SW 1271 (cell line): ENCODE data around the gene APRT.

Source experiments
- DNase-seq, 2 experiments: peaks; one replicate each; lab custom pipeline; 2025; lab: John Stamatoyannopoulos, UW

The APRT gene

DNA sequence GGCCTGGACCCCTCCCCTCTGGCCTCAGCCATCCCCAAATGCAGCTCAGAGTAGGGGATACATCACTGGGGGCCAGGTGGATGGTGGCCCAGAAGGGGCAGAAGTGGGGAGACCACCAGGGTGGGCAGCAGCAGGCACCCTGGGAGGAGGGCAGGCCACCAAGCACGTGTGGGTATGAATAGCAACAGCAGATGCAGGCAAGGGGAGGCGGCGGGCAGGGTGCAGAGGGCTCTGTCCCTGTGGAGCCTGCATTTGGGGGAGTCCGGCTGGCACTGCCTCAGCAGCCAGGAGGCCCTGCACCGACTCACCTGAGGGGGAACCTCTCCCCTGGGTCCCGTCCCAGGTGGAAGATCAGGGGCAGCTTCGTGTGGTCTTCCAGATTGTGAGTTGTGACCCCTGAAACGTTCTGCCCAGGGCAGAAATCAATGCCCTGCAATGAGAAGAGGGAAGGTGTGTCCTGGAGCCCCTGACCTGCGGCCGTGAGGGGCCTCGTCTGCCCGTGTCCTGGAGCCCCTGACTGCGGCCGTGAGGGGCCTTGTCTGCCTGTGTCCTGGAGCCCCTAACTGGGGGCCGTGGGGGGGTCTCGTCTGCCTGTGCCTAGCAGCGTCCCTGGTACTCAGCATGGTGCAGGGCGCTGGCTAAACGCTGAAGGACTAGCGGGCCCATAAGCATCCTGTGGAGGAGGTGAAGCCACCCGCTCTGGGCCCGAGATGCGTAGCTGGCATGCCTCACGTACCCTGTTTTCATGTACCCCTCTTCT, 10.7 kb upstream of the APRT start:
- DNase-seq, result no peak

GRCh38 chr16:88821168-88821850, 9.6 kb upstream of the APRT start:
- no peak for DNase-seq

- no peak for DNase-seq
Measured at GRCh38 chr16:88820385-88821025, 8.8 kb upstream of the APRT start.

DNA sequence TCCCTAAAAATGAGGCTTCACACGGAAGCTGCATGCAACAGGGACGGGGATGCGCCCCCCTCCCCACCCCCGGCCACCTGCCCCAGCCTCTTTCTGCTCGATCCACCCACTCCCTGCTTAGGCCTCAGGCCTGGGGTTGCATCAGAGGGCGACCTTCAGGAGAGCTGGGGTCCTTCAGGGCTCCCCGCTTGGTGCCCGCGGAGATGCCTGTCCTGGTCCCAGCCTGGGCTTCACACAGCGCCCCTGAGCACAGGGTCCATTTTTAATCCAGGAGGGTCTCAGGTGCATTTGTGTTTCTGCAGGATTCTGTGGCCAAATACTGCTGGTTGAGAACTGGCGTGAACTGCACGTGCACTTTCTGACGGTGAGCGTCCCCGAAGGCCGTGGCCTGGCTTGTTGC, 7.4 kb upstream of the APRT start:
- DNase-seq, result no peak

GRCh38 chr16:88818575-88818874, 6.8 kb upstream of the APRT start:
- DNase-seq, result no peak

GRCh38 chr16:88817785-88818574, 6.3 kb upstream of the APRT start:
- no peak for DNase-seq

- DNase-seq, result no peak
Measured at GRCh38 chr16:88816736-88817535, 5.2 kb upstream of the APRT start.

DNA sequence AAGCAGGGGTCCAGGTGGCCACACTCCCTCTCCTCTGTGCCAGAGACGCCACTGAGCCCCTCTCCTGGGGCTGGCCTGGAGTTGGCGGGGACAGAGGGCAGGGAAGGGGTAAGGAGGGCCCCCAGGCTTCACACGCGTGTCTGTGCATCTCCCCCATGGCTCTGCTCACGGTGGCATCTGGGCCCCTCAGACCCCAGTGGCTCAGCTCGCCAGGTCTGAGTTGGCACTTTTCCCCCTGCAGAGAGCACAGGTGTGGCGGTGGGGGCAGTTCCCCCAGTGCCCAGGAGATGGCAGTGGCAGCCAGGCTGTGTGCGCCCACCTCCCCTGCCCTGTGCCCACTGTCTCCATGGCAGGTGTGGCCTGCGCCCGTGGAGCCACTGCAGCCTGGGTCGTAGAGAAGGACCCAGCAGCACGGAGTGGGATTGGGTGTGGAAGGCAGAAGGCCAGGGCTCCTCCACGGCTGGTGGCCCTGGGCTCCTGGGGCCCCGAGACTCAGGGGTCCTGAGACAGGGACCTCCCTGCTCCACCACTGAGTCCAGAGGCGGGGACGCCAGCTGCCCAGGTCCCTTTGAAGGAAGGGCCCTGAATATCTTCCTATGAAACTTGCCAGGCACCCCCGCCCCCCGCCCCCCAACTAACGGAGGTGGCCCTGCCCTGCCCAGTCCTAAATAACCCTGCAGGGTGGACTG, 4.3 kb upstream of the APRT start:
- DNase-seq, result no peak

DNA sequence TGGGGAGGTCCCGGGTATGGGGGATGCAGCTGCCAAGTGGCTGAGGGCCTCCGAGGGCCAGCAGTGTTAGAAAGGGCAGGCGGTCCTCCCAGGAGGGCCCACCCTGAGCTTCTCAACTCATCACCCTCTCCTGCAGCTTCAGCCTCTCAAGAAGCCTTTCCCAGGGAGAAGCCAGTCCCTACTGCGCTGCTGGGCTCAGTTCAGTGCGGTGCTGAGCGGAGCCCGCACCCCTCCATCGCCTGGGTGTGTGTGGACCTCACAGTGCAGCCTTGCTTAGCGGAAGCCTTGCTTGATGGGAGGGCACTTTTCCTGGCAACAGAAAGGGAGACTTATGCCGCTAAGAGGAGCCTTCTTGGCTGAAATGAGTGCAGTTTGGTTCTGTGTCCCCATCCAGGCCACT, 3.5 kb upstream of the APRT start:
- DNase-seq, result no peak

GRCh38 chr16:88814144-88814502, 2.4 kb upstream of the APRT start:
- no peak for DNase-seq

GRCh38 chr16:88813269-88814143, 1.8 kb upstream of the APRT start:
- no peak for DNase-seq

DNA sequence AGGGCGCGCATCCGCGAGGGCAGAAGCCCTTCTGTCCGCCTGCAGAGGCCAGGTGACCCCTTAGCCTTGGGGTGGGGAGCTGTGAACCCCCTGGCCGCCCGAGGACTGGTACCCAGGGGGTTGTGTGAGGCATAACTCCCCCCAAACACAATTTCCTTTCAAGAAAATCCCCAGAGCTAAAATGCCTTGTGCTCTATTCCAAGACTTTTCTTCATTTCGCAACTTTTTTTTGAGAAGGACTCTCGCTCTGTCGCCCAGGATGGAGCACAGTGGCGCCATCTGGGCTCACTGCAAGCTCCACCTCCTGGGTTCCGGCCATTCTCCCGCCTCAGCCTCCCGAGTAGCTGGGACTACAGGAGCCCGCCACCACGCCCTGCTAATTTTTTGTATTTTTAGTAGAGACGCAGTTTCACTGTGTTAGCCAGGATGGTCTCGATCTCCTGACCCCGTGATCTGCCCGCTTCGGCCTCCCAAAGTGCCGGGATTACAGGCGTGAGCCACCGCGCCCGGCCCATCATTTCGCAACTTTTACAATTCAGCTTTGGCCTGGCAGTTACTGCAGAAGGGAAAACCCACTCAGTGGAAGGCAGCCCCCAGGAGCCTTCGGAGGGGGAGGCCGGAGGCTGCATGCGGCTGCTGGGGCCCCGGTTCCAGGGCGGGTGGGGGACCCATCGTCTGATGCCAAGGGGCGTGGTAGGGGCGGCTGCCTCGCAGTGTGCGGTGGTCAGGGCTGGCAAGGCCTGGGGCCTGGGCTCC, 963 bp upstream of the APRT start:
- DNase-seq, result peak in 1 of 2 experiments; percentile 57

GRCh38 chr16:88810912-88811768, 588 bp downstream of the APRT start:
- peak in 1 of 2 experiments; percentile 52 for DNase-seq

GRCh38 chr16:88810166-88810911, 1.4 kb downstream of the APRT start:
- DNase-seq, result no peak

DNA sequence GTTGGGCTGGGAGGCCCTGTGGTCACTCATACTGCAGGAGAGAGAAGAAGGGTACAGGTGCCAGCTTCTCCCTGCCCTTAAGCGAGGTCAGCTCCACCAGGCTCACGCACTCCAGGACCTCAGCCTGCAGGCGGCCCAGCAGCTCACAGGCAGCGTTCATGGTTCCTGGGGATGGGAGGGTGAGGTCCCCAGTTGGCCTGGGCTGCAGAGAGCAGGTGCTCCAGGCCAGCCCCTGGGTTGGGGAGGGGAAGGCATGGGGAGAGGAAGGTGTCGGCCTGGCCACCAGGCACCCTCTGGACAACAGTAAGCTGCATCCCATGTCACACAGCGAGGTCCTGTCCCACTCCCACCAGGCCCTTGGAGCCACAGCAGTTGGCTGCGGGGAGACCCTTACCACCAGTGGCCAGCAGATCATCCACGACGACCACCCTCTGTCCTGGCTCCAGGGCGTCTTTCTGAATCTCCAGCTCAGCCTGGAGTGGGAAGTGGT, 2.0 kb downstream of the APRT start:
- DNase-seq, result no peak

GRCh38 chr16:88809068-88809675, 2.6 kb downstream of the APRT start:
- no peak for DNase-seq
